Liver (tissue), 9 donors: ENCODE results near the gene F7. TPM values are rescaled to one million over a fixed set of nuclear protein-coding genes. Genes with fewer than 3 reads are reported as not detected.

Source experiments
- DNase-seq: peaks from one replicate; pipeline ENCODE4 v3.0.0-alpha.2; 2017; ENCODE audit warnings: low spot score
- H3K27ac ChIP-seq, 2 donors: one replicate each; pipeline ENCODE4 v1.7.0; 2013; ENCODE audit warnings: inconsistent platforms in 2 of 2, low read length in 2 of 2, control low read depth in 1 of 2, low read depth in 1 of 2, mild to moderate bottlenecking in 1 of 2
- H3K27me3 ChIP-seq, 4 donors: one replicate each; pipeline versions ENCODE4 v1.6.1 to v1.7.0; 2013; ENCODE audit warnings: low read length in 3 of 4, inconsistent platforms in 1 of 4, mild to moderate bottlenecking in 1 of 4, moderate library complexity in 1 of 4; ENCODE audit not compliant: control insufficient read depth in 4 of 4, insufficient read depth in 4 of 4
- H3K36me3 ChIP-seq, 4 donors: one replicate each; pipeline versions ENCODE4 v1.6.1 to v1.7.0; 2013; ENCODE audit warnings: low read length in 3 of 4, mild to moderate bottlenecking in 3 of 4, low read depth in 1 of 4, moderate library complexity in 1 of 4; ENCODE audit not compliant: control insufficient read depth in 4 of 4, insufficient read depth in 3 of 4
- H3K4me1 ChIP-seq, 4 donors: one replicate each; pipeline versions ENCODE4 v1.6.1 to v1.7.0; 2013; ENCODE audit warnings: low read length in 3 of 4, mild to moderate bottlenecking in 3 of 4, moderate library complexity in 1 of 4; ENCODE audit not compliant: control insufficient read depth in 4 of 4, insufficient read depth in 4 of 4
- H3K4me3 ChIP-seq, 3 donors: one replicate each; pipeline versions ENCODE4 v1.6.1 to v1.7.0; 2013; ENCODE audit warnings: low read length in 3 of 3, control low read depth in 1 of 3, low read depth in 1 of 3, mild to moderate bottlenecking in 1 of 3
- H3K9ac ChIP-seq, 2 donors: one replicate each; pipeline ENCODE4 v1.7.0; 2013; ENCODE audit warnings: low read length in 2 of 2, mild to moderate bottlenecking in 2 of 2, moderate library complexity in 2 of 2, control low read depth in 1 of 2, low read depth in 1 of 2
- H3K9me3 ChIP-seq, 4 donors: one replicate each; pipeline versions ENCODE4 v1.6.1 to v1.7.0; 2013; ENCODE audit warnings: low read length in 3 of 4; ENCODE audit not compliant: control insufficient read depth in 4 of 4
- CTCF ChIP-seq: fragments of 150-350 bp; IDR thresholded peaks from 2 replicates; pipeline ENCODE4 v1.5.1; 2017; ENCODE audit warnings: improper control_type of control experiment, low read depth, low read length; ENCODE audit not compliant: missing input control
- EGR1 ChIP-seq, 2 donors: IDR thresholded peaks; 2 replicates each; pipeline ENCODE4 v1.6.1; 2016 to 2018; ENCODE audit warnings: antibody characterized with exemption in 2 of 2, low read depth in 2 of 2
- FOXA2 ChIP-seq: IDR thresholded peaks from 2 replicates; pipeline ENCODE4 v1.6.1; 2016; ENCODE audit warnings: antibody characterized with exemption
- GABPA ChIP-seq, 2 donors: IDR thresholded peaks in 1 of 2; conservative IDR thresholded peaks in 1 of 2; 2 replicates each; pipeline ENCODE4 v1.6.1; 2016; ENCODE audit warnings: antibody characterized with exemption in 2 of 2, mild to moderate bottlenecking in 1 of 2, moderate library complexity in 1 of 2
- HNF4A ChIP-seq, 2 donors: conservative IDR thresholded peaks; 2 replicates each; pipeline ENCODE4 v1.6.1; 2016; ENCODE audit warnings: antibody characterized with exemption in 2 of 2, mild to moderate bottlenecking in 2 of 2
- HNF4G ChIP-seq: IDR thresholded peaks from 2 replicates; pipeline ENCODE4 v1.6.1; 2016; ENCODE audit warnings: antibody characterized with exemption
- JUND ChIP-seq, 2 donors: IDR thresholded peaks; 2 replicates each; pipeline ENCODE4 v1.6.1; 2016; ENCODE audit warnings: antibody characterized with exemption in 2 of 2
- MAX ChIP-seq: IDR thresholded peaks from 2 replicates; pipeline ENCODE4 v1.6.1; 2016; ENCODE audit warnings: antibody characterized with exemption
- NR2F2 ChIP-seq: IDR thresholded peaks from 2 replicates; pipeline ENCODE4 v1.6.1; 2016; ENCODE audit warnings: antibody characterized with exemption
- RAD21 ChIP-seq, 2 donors: IDR thresholded peaks; 2 replicates each; pipeline ENCODE4 v1.6.1; 2016; ENCODE audit warnings: antibody characterized with exemption in 2 of 2, mild to moderate bottlenecking in 2 of 2
- REST ChIP-seq: IDR thresholded peaks from 2 replicates; pipeline ENCODE4 v1.6.1; 2016; ENCODE audit warnings: antibody characterized with exemption, mild to moderate bottlenecking
- SP1 ChIP-seq: IDR thresholded peaks from 2 replicates; pipeline ENCODE4 v1.6.1; 2018; ENCODE audit warnings: antibody characterized with exemption, mild to moderate bottlenecking
- YY1 ChIP-seq: IDR thresholded peaks from 2 replicates; pipeline ENCODE4 v1.6.1; 2016; ENCODE audit warnings: antibody characterized with exemption, mild to moderate bottlenecking
- ZBTB33 ChIP-seq: IDR thresholded peaks from 2 replicates; pipeline ENCODE4 v1.6.1; 2016; ENCODE audit warnings: antibody characterized with exemption
- WGBS: extraction: QIAGEN DNeasy Blood & Tissue Kit; methylation state at CpG from one replicate; pipeline ENCODE4 v1.1.7; 2013; 5-methylcytosine and 5-hydroxymethylcytosine counted together
- polyA plus RNA-seq, 2 donors: library from polyadenylated mRNA; stranded (reverse) in 1 of 2; unstranded in 1 of 2; fragments of 200-250 nt in 1 of 2; fragments of >200 nt in 1 of 2; fragmentation: Nextera tagmentation in 1 of 2; extraction: Ambion mirVana in 1 of 2; gene quantifications; one replicate each; pipeline versions ENCODE4 v1.2.1 to v1.2.3, GENCODE V29; 2013 to 2015
- total RNA-seq, 2 donors: library from RNA; depleted of rRNA; stranded (reverse); fragments of >200 nt; gene quantifications; one replicate each; pipeline ENCODE4 v1.2.3, GENCODE V29; 2014
- donor health status: healthy.
- donor health status: healthy.
- donor health status: healthy.
- donor health status: healthy.
- donor health status: healthy.

F7 gene
- total and polyA plus RNA-seq, 4 donors: 46.6 to 92.6 (median 66.2) TPM

GRCh38 chr13:113087923-113088690 is 17.5 kb upstream of the F7 start:
- Histone ChIP-seq H3K4me1 (no peaks in the 10 kb centered on the region), H3K4me3 (no peak overlapping the region), H3K27me3 (no peaks in the 10 kb centered on the region), H3K9ac (no peak overlapping the region), H3K36me3 (peaks cover 0 to 33% (median 7%) of the 10 kb centered on the region in 4 donors), H3K9me3 (no peaks in the 10 kb centered on the region), H3K27ac (no peak overlapping the region)
- TF ChIP-seq CTCF (no peak), MAX (no peak), EGR1 (IDR thresholded peaks at IDR 0.05; ENCODE audit: low read depth in 2 of 2) (no peak), RAD21 (IDR thresholded peaks at IDR 0.05) (no peak), ZBTB33 (no peak), JUND (IDR thresholded peaks at IDR 0.05) (no peak), SP1 (no peak), NR2F2 (no peak), HNF4G (no peak), HNF4A (conservative IDR thresholded peaks at IDR 0.05) (no peak), YY1 (no peak), FOXA2 (no peak)
- WGBS: 95% methylated on average over 40 of the region's 40 CpGs
- DNase-seq: no peak

GRCh38 chr13:113088691-113089020 is 16.9 kb upstream of the F7 start:
- TF ChIP-seq GABPA (IDR thresholded peaks at IDR 0.05 in 1 of 2, conservative IDR thresholded peaks at IDR 0.05 in 1 of 2): no peak
- no peak for TF ChIP-seq CTCF
- TF ChIP-seq REST: no peak
- Histone ChIP-seq H3K27ac (no peak overlapping the region), H3K36me3 (peaks cover 0 to 33% (median 7%) of the 10 kb centered on the region in 4 donors), H3K9me3 (no peaks in the 10 kb centered on the region), H3K4me1 (no peaks in the 10 kb centered on the region), H3K9ac (no peak overlapping the region), H3K27me3 (no peaks in the 10 kb centered on the region), H3K4me3 (no peak overlapping the region)
- DNase-seq: no peak
- WGBS: 95% methylated on average over 17 of the region's 17 CpGs
